ENCODE measurements around the gene CSNK2B.

- TF ChIP-seq, protein P1, sequence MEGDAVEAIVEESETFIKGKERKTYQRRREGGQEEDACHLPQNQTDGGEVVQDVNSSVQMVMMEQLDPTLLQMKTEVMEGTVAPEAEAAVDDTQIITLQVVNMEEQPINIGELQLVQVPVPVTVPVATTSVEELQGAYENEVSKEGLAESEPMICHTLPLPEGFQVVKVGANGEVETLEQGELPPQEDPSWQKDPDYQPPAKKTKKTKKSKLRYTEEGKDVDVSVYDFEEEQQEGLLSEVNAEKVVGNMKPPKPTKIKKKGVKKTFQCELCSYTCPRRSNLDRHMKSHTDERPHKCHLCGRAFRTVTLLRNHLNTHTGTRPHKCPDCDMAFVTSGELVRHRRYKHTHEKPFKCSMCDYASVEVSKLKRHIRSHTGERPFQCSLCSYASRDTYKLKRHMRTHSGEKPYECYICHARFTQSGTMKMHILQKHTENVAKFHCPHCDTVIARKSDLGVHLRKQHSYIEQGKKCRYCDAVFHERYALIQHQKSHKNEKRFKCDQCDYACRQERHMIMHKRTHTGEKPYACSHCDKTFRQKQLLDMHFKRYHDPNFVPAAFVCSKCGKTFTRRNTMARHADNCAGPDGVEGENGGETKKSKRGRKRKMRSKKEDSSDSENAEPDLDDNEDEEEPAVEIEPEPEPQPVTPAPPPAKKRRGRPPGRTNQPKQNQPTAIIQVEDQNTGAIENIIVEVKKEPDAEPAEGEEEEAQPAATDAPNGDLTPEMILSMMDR (IDR thresholded peaks at IDR 0.05), result no peak
- TF ChIP-seq POLR2A (IDR thresholded peaks at IDR 0.05), result no peak
Measured at GRCh38 chr6:31634131-31634530, 31.7 kb upstream of the CSNK2B start.
